ENCODE results near the gene HRC.
"Not testable (repeated sequence)": the region's sequence is repeated elsewhere in the genome, so short reads cannot be mapped to it uniquely, and the experiment has no call there.

Gene HRC

GRCh38 chr19:49155005-49155819 lies at the start of gene HRC:
Gene HRC, minus strand, starts transcription at chr19:49155396. Its CDS starts 159 bp downstream, at chr19:49155237.
- in situ Hi-C loops (cut with MboI; ENCODE audit: low sequenced_read_pairs), result no loop called here

- in situ Hi-C loops (cut with MboI; ENCODE audit: low sequenced_read_pairs), result loop anchor here (5.0 kb wide), 1 partner anchor 104 kb away; no protein-coding TSS in a partner anchor
These were observed 45.8 kb upstream of the HRC start for GRCh38 chr19:49201042-49201441.

DNA sequence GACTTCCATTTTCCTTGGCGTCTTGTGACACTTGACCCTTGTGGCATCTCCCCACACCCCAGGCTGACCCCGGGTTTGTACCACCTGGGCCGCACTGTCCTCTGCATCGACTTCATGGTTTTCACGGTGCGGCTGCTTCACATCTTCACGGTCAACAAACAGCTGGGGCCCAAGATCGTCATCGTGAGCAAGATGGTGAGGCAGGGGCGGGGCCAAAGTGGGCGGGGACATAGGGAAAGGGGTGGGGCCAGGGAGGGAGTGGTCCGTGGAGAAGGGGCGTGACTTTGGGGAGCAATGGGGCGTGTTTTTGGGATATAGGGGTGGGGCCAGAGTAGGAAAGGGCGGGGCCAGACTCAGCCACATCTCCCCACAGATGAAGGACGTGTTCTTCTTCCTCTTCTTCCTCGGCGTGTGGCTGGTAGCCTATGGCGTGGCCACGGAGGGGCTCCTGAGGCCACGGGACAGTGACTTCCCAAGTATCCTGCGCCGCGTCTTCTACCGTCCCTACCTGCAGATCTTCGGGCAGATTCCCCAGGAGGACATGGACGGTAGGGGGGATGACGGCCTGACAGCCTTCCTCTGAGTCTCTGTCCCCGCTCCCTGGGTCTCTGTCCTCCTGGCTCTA lies 45.2 kb upstream of the HRC start:
- in situ Hi-C loops (cut with MboI; ENCODE audit: low sequenced_read_pairs), result loop anchor here (5.0 kb wide), 1 partner anchor 103 kb away; no protein-coding TSS in a partner anchor

DNA sequence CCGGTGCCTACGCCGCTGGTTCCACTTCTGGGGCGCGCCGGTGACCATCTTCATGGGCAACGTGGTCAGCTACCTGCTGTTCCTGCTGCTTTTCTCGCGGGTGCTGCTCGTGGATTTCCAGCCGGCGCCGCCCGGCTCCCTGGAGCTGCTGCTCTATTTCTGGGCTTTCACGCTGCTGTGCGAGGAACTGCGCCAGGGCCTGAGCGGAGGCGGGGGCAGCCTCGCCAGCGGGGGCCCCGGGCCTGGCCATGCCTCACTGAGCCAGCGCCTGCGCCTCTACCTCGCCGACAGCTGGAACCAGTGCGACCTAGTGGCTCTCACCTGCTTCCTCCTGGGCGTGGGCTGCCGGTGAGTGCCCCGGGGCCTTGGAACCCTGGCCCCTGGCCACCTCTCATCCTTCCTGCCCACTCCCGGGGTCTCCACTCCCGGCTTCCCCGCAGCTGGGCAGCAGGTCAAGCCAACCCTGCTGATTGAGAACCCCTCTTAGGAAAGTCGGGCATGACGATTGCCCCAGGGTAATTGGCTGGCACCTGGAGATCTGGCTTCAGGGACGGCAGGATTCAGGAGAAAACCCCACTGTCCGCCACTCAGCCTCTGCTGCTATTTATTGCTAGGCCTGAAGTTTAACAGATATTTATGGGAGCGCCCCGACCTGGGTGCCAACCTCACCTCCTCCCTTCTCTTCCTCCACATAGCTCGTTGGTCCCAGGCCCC lies 41.5 kb upstream of the HRC start:
- in situ Hi-C loops (cut with MboI; ENCODE audit: low sequenced_read_pairs), result no loop called here

- in situ Hi-C loops (cut with MboI; ENCODE audit: low sequenced_read_pairs), result no loop called here
These were observed 39.2 kb upstream of the HRC start for GRCh38 chr19:49194408-49194807.

GRCh38 chr19:49193822-49194394 lies 38.7 kb upstream of the HRC start:
- in situ Hi-C loops (cut with MboI; ENCODE audit: low sequenced_read_pairs), result no loop called here

DNA sequence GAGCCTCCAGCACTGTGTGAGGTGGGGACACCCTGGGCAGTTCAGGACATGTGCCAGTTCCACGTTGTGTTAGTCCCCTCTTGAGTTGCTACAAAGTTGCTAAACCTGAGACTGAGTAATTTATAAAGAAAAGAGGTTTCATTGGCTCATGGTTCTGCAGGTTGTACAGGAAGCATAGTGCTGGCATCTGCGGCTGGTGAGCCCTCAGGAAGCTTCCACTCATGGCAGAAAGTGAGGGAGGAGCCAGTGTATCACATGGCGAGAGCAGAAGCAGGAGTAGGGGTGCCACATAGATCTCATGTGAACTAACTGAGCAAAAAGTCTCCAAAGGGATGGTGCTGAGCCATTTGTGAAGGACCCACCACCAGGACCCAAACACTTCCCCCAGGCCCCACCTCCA lies 35.6 kb upstream of the HRC start:
- in situ Hi-C loops (cut with MboI; ENCODE audit: low sequenced_read_pairs), result no loop called here

DNA sequence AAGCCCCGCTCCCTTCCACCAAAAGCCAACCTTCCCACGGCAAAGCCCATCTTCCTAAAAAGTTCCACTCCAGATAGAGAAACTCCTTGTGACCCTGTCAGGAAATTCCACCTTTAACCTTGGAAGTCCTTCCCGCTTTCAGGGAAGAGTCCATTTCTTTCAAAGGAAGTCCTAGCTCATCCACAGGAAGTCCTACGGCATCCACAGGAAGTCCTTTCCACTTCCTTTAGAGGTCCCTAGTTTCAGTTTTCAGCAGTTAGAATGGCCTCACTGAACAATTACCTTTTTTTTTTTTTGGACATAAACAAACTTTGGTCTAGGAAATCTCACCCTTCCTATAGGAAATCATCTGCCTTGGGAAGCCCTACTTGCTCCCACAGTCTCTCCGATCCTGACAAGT lies 34.1 kb upstream of the HRC start:
- in situ Hi-C loops (cut with MboI; ENCODE audit: low sequenced_read_pairs), result no loop called here

GRCh38 chr19:49188626-49189200 lies 33.5 kb upstream of the HRC start:
- in situ Hi-C loops (cut with MboI; ENCODE audit: low sequenced_read_pairs), result no loop called here

- in situ Hi-C loops (cut with MboI; ENCODE audit: low sequenced_read_pairs), result no loop called here
These were observed 30.9 kb upstream of the HRC start for GRCh38 chr19:49186108-49186507.

DNA sequence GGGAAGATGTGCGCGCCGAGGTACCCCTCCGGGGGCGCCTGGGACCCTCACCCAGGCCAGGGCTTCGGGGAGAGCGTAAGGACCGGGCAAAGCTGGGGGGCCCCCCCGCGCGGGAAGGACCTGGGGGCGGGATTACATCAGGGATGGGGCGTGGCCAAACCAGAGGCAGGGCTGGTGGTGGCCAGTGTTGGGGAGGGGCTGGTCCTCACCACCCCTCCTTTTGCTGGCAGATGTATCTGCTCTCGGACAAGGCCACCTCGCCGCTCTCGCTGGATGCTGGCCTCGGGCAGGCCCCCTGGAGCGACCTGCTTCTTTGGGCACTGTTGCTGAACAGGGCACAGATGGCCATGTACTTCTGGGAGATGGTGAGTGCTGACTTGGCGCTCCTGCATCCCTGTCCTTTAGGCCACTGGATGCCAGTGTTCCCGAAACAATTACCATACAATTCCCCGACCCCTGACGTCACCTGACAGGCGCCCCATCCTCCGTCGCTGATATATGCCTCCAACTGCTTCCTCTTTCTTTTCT lies 27.7 kb upstream of the HRC start:
- in situ Hi-C loops (cut with MboI; ENCODE audit: low sequenced_read_pairs), result no loop called here

- in situ Hi-C loops (cut with MboI; ENCODE audit: low sequenced_read_pairs), result not testable (repeated sequence)
These were observed 27.0 kb upstream of the HRC start for GRCh38 chr19:49182010-49182847.

- in situ Hi-C loops (cut with MboI; ENCODE audit: low sequenced_read_pairs), result no loop called here
These were observed 25.5 kb upstream of the HRC start for GRCh38 chr19:49180659-49181058.

DNA sequence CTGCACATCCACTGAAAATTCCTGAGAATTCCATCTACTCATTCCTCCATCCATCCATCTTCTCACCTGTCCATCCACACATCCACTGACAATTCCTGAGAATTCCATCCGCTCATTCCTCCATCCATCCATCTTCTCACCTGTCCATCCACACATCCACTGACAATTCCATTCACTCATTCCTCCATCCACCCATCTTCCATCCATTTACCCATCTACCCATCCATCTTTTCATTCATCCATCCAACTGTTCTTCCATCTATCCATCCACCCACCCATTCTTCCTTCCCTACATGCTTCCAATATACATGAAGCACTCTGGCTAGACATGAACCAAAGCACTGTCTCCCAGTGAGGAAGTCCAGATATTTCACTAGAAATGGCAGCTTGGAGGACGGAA lies 18.0 kb upstream of the HRC start:
- in situ Hi-C loops (cut with MboI; ENCODE audit: low sequenced_read_pairs), result no loop called here

GRCh38 chr19:49168421-49168820 lies 13.2 kb upstream of the HRC start:
- in situ Hi-C loops (cut with MboI; ENCODE audit: low sequenced_read_pairs), result no loop called here

GRCh38 chr19:49167857-49168409 lies 12.7 kb upstream of the HRC start:
- in situ Hi-C loops (cut with MboI; ENCODE audit: low sequenced_read_pairs), result no loop called here

GRCh38 chr19:49165865-49166301 lies 10.7 kb upstream of the HRC start:
- in situ Hi-C loops (cut with MboI; ENCODE audit: low sequenced_read_pairs), result no loop called here

DNA sequence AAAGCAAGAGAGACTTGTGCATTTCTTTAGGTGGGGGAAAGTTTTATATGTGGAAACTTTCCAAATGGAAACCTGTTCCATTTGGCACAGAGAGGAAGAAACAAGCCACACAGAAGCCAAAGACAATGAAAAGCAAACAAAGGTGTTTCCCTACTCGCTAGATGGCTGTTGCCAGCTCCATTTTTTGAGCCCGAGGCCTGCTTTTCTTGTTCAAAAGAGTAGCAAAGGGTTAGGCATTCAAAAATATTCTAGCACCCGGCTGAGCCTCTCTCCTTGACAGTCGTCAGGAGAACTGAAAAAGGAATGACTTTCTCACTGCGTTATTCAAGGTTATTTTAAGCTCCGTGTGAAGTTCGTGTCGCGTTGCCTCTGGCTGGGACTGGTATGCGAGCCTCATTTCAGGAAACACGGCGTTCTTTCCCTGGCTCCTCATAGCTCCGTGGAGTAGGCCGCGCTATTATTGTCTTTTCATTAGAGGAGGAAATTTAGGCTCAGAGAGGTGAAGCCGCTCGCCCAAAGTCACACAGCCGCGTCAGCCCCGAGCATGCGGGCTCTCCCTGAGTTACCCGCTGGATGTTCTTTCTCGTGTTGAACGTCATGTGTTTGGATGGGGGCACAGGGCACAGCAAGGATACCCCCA lies 10.0 kb upstream of the HRC start:
- in situ Hi-C loops (cut with MboI; ENCODE audit: low sequenced_read_pairs), result no loop called here

- in situ Hi-C loops (cut with MboI; ENCODE audit: low sequenced_read_pairs), result no loop called here
These were observed 6.8 kb upstream of the HRC start for GRCh38 chr19:49161987-49162386.
